Neural progenitor cell (in vitro differentiated cells): ENCODE measurements around the gene UBN2.

Source experiments
- CTCF ChIP-seq: fragments of 200-600 bp; sonication (generic); IDR thresholded peaks from 2 replicates; pipeline ENCODE4 v1.5.1; 2017; ENCODE audit warnings: antibody characterized with exemption, mild to moderate bottlenecking
- EZH2phosphoT487 ChIP-seq: fragments of 200-600 bp; sonication (generic); IDR thresholded peaks from 2 replicates; pipeline ENCODE4 v1.6.1; 2017; ENCODE audit warnings: antibody characterized with exemption

- no peak for TF ChIP-seq CTCF
- TF ChIP-seq EZH2phosphoT487: no peak
Observed at GRCh38 chr7:139284252-139284896, 53.3 kb downstream of the UBN2 start.
